ENCODE data around the gene CKAP5.

CKAP5 gene

GRCh38 chr11:46845740-46846509, at the start of gene CKAP5:
Gene CKAP5 (minus strand): TSS chr11:46846280. CDS start chr11:46821231, 25,049 bp downstream.
- peaks cover 13% of the 10 kb centered on the region for H3K4me1 Mint-ChIP-seq
- no peaks in the 10 kb centered on the region for H3K36me3 Mint-ChIP-seq
- H3K4me3 Mint-ChIP-seq, result peak within 1 kb of the TSS; percentile 99
- no peaks in the 10 kb centered on the region for H3K27me3 Mint-ChIP-seq
- peak within 1 kb of the TSS; percentile 96 for H3K27ac Mint-ChIP-seq
- H3K9me3 Mint-ChIP-seq, result no peaks in the 10 kb centered on the region
- DNase-seq (ENCODE audit: low spot score in 2 of 2) (peak; percentile 71 to 78), ATAC-seq (ENCODE audit: low read depth) (peak; percentile 92)

GRCh38 chr11:46895821-46896220, 49.7 kb upstream of the CKAP5 start:
- no peak for DNase-seq (ENCODE audit: low spot score in 2 of 2)
- no peak overlapping the region for H3K4me3 Mint-ChIP-seq
- H3K36me3 Mint-ChIP-seq, result no peaks in the 10 kb centered on the region
- H3K27me3 Mint-ChIP-seq, result peaks cover 2% of the 10 kb centered on the region
- no peaks in the 10 kb centered on the region for H3K9me3 Mint-ChIP-seq
- H3K27ac Mint-ChIP-seq, result no peak overlapping the region
- H3K4me1 Mint-ChIP-seq, result no peaks in the 10 kb centered on the region
- no peak for ATAC-seq (ENCODE audit: low read depth)

DNA sequence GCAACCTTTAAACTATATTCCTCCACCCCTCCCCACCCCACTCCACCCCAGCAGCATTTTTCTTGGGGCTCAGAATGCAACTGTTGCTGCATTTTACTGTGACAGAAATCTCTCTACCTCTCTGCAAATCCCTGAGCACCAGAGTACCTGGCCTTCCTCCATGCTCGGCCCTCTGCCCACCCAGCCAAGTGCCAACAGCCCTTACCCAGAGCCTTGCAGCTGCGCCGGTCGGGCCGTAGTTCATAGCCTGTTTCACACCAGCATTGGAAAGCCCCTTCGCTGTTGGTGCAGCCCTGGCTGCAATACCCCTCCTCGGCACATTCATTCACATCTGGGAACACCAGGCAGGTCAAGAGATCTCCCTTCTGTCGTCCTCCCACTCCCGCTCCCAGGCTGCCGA, 48.9 kb upstream of the CKAP5 start:
- H3K27ac Mint-ChIP-seq, result no peak overlapping the region
- H3K4me1 Mint-ChIP-seq, result no peaks in the 10 kb centered on the region
- H3K9me3 Mint-ChIP-seq, result no peaks in the 10 kb centered on the region
- H3K4me3 Mint-ChIP-seq, result no peak overlapping the region
- no peaks in the 10 kb centered on the region for H3K36me3 Mint-ChIP-seq
- ATAC-seq (ENCODE audit: low read depth) (no peak), DNase-seq (ENCODE audit: low spot score in 2 of 2) (no peak)
- H3K27me3 Mint-ChIP-seq, result no peaks in the 10 kb centered on the region

DNA sequence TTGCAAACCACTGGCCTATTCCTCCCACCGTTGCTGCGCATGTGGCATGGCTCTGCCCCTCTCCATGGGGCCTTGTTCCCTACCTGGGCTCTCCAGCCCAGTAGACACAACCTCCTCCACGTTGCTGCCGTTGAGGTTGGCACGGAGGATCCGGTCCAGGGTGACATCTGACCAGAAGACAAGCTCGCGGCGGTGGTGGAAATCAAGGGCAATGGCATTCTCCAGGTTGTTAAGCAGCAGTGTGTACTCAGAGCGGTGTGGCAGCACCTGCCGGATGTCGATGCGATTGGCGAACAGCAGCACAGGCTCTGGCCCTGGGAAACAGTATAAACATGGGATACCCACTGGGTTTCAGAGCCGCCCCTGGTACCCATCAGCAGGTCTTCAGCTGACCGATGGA, 48.4 kb upstream of the CKAP5 start:
- H3K36me3 Mint-ChIP-seq, result no peaks in the 10 kb centered on the region
- no peaks in the 10 kb centered on the region for H3K4me1 Mint-ChIP-seq
- H3K9me3 Mint-ChIP-seq, result no peaks in the 10 kb centered on the region

GRCh38 chr11:46892838-46893237, 46.8 kb upstream of the CKAP5 start:
- H3K27me3 Mint-ChIP-seq, result no peaks in the 10 kb centered on the region
- no peak overlapping the region for H3K27ac Mint-ChIP-seq
- H3K4me1 Mint-ChIP-seq, result no peaks in the 10 kb centered on the region
- no peaks in the 10 kb centered on the region for H3K36me3 Mint-ChIP-seq
- no peak for ATAC-seq (ENCODE audit: low read depth)
- no peak for DNase-seq (ENCODE audit: low spot score in 2 of 2)
- H3K4me3 Mint-ChIP-seq, result no peak overlapping the region
- H3K9me3 Mint-ChIP-seq, result no peaks in the 10 kb centered on the region

More for the DNA sequence above, 48.4 kb upstream of the CKAP5 start:
- ATAC-seq (ENCODE audit: low read depth) (no peak), DNase-seq (ENCODE audit: low spot score in 2 of 2) (no peak)
- no peak overlapping the region for H3K4me3 Mint-ChIP-seq
- H3K27me3 Mint-ChIP-seq, result no peaks in the 10 kb centered on the region
- no peak overlapping the region for H3K27ac Mint-ChIP-seq

DNA sequence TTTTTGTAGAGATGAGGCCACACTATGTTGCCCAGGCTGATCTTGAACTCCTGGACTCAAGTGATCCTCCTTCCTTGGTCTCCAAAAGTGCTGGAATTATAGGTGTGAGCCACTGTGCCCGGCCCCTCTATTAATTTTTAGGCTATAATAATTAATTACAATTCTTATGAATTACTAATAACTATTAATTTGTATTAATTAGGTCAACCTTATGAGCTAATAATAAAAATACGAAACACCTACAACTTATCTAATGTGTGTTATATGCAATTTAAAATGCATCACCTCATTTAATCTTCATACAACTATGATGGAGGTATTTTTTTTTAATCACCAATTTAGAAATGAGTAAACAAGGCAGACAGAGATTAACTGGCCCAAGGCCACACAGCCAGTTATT, 46.0 kb upstream of the CKAP5 start:
- no peaks in the 10 kb centered on the region for H3K36me3 Mint-ChIP-seq

GRCh38 chr11:46890665-46891064, 44.6 kb upstream of the CKAP5 start:
- no peak overlapping the region for H3K4me3 Mint-ChIP-seq
- no peak overlapping the region for H3K27ac Mint-ChIP-seq
- H3K4me1 Mint-ChIP-seq, result no peaks in the 10 kb centered on the region
- no peak for DNase-seq (ENCODE audit: low spot score in 2 of 2)
- ATAC-seq (ENCODE audit: low read depth), result no peak
- peaks cover 2% of the 10 kb centered on the region for H3K27me3 Mint-ChIP-seq
- H3K9me3 Mint-ChIP-seq, result no peaks in the 10 kb centered on the region
- no peaks in the 10 kb centered on the region for H3K36me3 Mint-ChIP-seq

More for the DNA sequence above, 46.0 kb upstream of the CKAP5 start:
- Mint-ChIP-seq H3K27me3 (no peaks in the 10 kb centered on the region), H3K9me3 (no peaks in the 10 kb centered on the region), H3K27ac (no peak overlapping the region), H3K4me1 (no peaks in the 10 kb centered on the region), H3K4me3 (no peak overlapping the region)
- DNase-seq (ENCODE audit: low spot score in 2 of 2) (no peak), ATAC-seq (ENCODE audit: low read depth) (no peak)

GRCh38 chr11:46889689-46890475, 43.8 kb upstream of the CKAP5 start:
- Mint-ChIP-seq H3K4me1 (no peaks in the 10 kb centered on the region), H3K36me3 (no peaks in the 10 kb centered on the region), H3K27me3 (peaks cover 2% of the 10 kb centered on the region), H3K27ac (no peak overlapping the region), H3K4me3 (no peak overlapping the region), H3K9me3 (no peaks in the 10 kb centered on the region)
- DNase-seq (ENCODE audit: low spot score in 2 of 2), result peak; percentile 79 to 82
- peak; percentile 98 for ATAC-seq (ENCODE audit: low read depth)

GRCh38 chr11:46889251-46889650, 43.2 kb upstream of the CKAP5 start:
- no peak for ATAC-seq (ENCODE audit: low read depth)
- H3K27me3 Mint-ChIP-seq, result peaks cover 2% of the 10 kb centered on the region
- H3K4me3 Mint-ChIP-seq, result no peak overlapping the region
- no peaks in the 10 kb centered on the region for H3K4me1 Mint-ChIP-seq
- H3K9me3 Mint-ChIP-seq, result no peaks in the 10 kb centered on the region
- DNase-seq (ENCODE audit: low spot score in 2 of 2), result no peak
- no peaks in the 10 kb centered on the region for H3K36me3 Mint-ChIP-seq
- H3K27ac Mint-ChIP-seq, result no peak overlapping the region

GRCh38 chr11:46888636-46889035, 42.6 kb upstream of the CKAP5 start:
- H3K36me3 Mint-ChIP-seq, result no peaks in the 10 kb centered on the region
- no peaks in the 10 kb centered on the region for H3K4me1 Mint-ChIP-seq
- DNase-seq (ENCODE audit: low spot score in 2 of 2) (no peak), ATAC-seq (ENCODE audit: low read depth) (no peak)
- peaks cover 3% of the 10 kb centered on the region for H3K27me3 Mint-ChIP-seq
- H3K9me3 Mint-ChIP-seq, result no peaks in the 10 kb centered on the region
- no peak overlapping the region for H3K27ac Mint-ChIP-seq
- H3K4me3 Mint-ChIP-seq, result no peak overlapping the region

GRCh38 chr11:46886211-46886610, 40.1 kb upstream of the CKAP5 start:
- ATAC-seq (ENCODE audit: low read depth) (no peak), DNase-seq (ENCODE audit: low spot score in 2 of 2) (no peak)
- no peaks in the 10 kb centered on the region for H3K4me1 Mint-ChIP-seq
- H3K9me3 Mint-ChIP-seq, result no peaks in the 10 kb centered on the region
- H3K4me3 Mint-ChIP-seq, result no peak overlapping the region
- H3K27ac Mint-ChIP-seq, result no peak overlapping the region
- peaks cover 6% of the 10 kb centered on the region for H3K27me3 Mint-ChIP-seq
- H3K36me3 Mint-ChIP-seq, result no peaks in the 10 kb centered on the region

- H3K27me3 Mint-ChIP-seq, result peaks cover 14% of the 10 kb centered on the region
- no peak overlapping the region for H3K4me3 Mint-ChIP-seq
- no peaks in the 10 kb centered on the region for H3K4me1 Mint-ChIP-seq
- DNase-seq (ENCODE audit: low spot score in 2 of 2), result no peak
- no peak overlapping the region for H3K27ac Mint-ChIP-seq
- no peak for ATAC-seq (ENCODE audit: low read depth)
- no peaks in the 10 kb centered on the region for H3K36me3 Mint-ChIP-seq
- H3K9me3 Mint-ChIP-seq, result no peaks in the 10 kb centered on the region
Observed at GRCh38 chr11:46879056-46879585, 33.0 kb upstream of the CKAP5 start.

DNA sequence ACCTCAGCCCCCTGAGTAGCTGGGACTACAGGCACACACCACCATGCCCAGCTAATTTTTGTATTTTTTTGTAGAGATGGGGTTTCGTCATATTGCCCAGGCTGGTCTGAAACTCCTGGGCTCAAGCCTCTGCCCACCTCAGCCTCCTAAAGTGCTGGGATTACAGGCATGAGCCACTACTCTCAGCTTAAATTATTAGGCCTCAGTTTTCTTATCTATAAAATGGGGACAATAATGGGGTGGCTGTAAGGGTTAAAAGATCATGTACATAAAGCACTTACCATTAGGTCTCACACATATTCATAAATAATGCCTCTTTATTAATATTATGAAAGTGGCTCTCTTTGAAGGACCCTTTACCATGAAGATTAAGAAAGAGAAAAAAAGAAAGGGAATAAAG, 31.5 kb upstream of the CKAP5 start:
- Mint-ChIP-seq H3K4me3 (no peak overlapping the region), H3K27me3 (peaks cover 16% of the 10 kb centered on the region), H3K4me1 (no peaks in the 10 kb centered on the region), H3K9me3 (no peaks in the 10 kb centered on the region), H3K27ac (no peak overlapping the region), H3K36me3 (no peaks in the 10 kb centered on the region)
- ATAC-seq (ENCODE audit: low read depth) (no peak), DNase-seq (ENCODE audit: low spot score in 2 of 2) (no peak)

GRCh38 chr11:46876471-46876870, 30.4 kb upstream of the CKAP5 start:
- Mint-ChIP-seq H3K9me3 (no peaks in the 10 kb centered on the region), H3K4me1 (no peaks in the 10 kb centered on the region), H3K27ac (no peak overlapping the region), H3K4me3 (no peak overlapping the region), H3K27me3 (peaks cover 16% of the 10 kb centered on the region), H3K36me3 (no peaks in the 10 kb centered on the region)
- DNase-seq (ENCODE audit: low spot score in 2 of 2), result no peak
- no peak for ATAC-seq (ENCODE audit: low read depth)
